Measurements from ENCODE around the gene PLGRKT.
A peak's percentile ranks its signal among the peaks of the same experiment; 100 is the strongest.
"Not testable (repeated sequence)": the region's sequence is repeated elsewhere in the genome, so short reads cannot be mapped to it uniquely, and the experiment has no call there.

PLGRKT gene

DNA sequence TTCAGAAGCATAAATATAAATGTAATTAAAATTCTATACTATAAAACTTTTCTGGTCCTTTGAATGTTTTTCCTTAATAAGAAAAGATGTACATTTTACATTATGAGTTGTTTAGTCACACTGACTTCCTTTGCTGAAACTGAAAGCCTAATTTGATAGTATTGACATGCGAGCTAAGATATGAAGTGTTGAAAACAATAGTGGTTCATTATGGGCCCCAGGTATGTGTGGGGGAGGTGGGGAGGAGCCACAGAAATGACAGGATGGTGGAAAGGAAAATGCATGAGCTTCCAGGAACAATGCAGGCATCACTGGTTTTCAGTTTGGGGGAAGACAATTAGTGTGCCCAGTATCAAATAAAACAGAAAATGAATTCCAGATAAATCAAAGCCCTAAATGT is 62.6 kb downstream of the PLGRKT start:
- DNase-seq = no peak

DNA sequence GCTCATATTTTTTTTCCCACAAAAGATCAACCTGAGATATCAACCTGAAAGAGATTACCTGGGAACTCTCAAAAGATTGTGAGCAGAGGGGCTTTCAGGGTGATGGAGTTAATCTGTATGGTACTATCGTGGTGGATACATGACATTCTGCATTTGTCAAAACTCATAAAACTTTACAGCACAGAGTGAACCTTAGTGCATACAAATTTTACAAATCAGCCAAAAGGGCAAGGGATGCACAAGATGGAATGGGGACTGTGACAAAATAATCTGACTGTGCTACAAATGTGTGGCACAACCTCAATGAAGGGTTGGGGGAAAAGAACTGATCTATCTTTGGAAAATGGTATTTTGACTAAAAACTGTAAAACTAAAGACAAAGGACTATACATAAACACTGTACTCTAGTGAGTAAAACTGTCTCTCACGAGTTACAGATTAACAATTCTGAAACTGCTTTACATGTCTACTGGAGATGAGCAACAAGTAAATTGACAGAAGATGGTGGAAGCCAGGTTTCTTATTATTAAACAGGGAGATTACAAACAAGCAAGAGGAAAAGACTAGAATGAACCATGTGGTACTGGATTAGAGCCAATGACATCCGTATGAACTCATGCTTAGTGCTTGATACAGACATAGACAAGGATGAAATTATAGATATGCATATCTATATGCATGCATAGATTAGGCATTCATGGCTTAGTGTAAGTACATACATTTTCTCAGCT is 73.3 kb downstream of the PLGRKT start:
- no peak for DNase-seq

DNA sequence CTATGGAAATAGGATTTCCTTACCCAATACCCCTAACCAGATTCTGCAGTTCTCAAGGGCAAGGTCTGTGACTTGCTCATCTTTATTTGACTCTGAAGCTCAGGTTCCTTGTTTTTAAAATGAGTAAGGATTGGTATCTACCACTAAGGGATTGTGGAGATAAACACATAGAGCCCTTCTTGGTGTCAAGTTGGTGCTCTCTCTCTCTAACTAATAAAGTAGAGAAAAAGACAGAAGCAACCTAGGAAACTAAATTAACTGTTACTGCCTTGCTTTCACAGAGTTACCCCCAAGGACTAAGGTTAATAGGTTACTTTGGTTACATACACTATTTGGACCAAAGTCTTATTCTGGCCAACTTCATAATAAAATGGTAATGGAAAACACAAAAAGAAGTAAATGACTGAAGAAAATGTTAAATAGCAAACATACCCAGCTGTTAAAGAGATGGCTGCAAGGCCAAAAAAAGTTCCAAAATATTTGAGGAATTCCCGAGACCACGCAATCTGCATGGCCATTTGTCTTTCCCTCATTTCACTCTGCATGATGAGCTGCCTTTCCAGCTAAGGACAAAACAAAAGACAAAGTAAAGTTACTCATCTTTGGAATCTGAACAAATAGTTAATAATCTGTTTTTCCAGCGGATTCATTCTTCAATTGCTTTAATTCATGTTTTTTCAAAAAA is 76.3 kb downstream of the PLGRKT start:
- DNase-seq = no peak

DNA sequence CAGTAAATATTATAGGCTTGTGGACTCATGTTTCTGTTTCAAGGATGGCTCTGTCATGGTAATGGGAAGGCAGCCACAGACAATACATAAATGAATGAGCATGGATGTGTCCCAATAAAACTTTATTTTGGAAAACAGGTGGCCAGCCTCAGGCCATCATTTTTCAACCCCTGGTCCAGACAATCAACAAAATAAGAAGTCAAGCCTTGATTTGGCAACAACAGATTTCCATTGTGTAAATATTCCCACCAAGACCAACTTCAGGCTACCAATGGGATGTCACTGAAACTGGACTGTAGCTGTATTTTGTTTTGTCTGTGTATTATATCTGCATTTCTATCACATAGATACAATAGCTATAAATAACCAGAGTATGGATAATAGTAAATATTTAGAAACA is 77.4 kb downstream of the PLGRKT start:
- DNase-seq = no peak

DNA sequence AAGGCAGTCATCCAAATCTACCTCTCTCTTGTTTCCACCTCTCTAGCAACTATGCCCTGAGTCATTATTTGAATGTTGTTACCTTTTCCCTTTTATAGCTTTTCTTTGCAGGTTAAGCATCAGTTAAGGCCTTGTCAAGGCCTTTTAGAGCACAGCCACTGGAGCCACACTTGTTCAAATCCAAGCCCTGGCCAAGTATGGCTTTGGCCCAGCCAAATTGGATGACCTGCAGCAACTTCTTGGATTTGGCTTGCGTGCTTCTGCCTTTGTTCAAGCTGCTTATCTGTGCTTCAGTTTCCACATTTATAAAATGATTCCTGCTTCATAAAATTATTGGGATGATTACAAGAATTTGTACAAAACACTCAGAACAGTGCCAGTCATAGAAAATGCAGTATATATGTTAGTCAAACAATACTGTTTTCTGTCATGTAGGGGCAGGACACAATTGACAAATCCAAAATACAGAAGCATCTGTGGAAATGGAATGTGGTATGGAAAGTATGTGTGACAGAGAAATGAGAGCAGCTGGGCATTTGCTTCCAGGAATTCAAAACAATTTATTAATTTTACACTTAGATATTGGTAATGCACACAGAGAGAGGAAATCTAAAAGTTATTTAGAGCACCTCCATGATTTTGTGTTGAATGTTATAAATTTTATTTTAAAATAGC is 80.2 kb downstream of the PLGRKT start:
- no peak for DNase-seq

DNA sequence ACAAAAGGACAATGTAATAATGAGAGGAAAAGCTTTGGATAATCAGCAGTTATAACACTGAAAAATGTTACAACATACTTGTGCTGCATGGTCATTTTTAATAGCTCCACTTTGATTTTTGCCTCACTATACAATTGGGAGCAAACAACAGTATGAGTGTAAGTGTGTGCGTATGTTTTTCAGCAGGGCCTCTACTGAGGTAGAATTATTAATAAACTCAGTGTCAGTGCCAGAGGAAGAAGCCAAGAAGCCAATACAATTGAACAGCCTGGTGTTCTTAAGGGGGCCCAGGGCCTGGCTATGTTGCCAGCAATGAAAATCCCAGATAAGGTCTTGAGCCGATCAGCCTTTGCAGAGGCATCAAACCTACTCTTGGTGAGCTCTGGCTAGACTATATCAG is 81.9 kb downstream of the PLGRKT start:
- no peak for DNase-seq

DNA sequence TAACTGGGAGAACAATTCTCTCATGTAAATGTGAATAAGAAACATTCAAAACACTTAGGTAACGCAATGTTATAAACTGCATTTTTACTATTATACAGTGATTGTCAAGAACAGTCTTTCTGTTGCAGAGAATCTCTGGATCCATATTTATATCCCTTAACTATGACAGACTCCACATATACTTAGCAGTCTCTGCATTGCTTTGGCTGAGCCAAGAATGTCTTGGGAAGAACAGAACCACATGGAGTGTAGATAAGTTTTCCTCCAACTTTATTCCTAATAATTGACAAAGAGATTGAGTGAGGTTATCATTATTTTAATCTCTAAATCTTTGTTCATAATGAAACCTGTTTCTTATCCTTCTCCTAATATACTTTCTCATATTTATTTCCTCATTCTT is 82.5 kb downstream of the PLGRKT start:
- DNase-seq = no peak

DNA sequence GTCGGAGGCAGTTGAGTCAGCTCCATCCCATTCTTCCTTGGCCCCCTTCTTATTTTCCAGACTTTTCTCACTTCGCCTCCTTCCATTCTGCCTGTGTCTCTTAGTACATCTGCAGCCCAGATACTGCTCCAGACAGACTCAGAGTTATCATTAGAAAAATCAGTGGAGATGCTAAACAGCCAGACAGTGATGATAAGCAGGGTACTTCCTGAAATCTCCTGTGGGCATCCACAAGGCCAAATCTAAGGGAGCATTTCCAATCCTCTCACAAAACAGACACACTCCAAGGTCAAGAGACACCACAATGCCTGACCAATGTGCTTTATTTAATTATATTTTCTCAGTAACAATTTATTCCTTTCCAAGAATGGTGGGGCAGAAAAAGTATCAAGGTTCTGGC is 83.5 kb downstream of the PLGRKT start:
- DNase-seq = no peak

DNA sequence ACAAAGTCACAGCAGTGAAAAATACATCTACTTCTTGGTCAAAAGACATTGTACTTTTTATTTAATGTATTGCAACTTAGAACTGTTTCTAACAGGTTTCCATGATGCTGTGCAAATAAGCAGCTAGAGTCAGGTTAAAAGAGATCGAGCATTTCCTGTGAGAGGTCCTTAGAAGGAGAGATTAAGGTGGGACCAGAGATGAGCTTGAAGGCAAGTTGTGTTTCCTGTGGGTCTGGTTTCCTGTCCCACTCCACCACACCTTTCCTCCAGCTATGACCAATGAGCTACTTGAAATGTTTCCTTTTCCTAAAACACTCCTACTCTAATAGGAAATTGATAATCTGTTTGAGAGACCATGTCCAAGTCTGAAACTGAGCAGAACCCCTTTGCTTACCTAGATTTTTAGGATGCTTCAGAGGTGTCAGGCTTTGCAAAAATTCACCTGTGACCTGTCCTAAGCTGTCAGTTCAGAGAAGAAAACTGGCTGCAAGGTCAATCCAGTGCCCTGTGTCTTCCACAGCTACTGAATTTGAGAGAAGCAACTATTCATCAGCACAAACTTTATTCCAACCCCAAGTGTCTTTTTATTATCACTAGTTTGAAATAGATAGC is 85.0 kb downstream of the PLGRKT start:
- DNase-seq = no peak

DNA sequence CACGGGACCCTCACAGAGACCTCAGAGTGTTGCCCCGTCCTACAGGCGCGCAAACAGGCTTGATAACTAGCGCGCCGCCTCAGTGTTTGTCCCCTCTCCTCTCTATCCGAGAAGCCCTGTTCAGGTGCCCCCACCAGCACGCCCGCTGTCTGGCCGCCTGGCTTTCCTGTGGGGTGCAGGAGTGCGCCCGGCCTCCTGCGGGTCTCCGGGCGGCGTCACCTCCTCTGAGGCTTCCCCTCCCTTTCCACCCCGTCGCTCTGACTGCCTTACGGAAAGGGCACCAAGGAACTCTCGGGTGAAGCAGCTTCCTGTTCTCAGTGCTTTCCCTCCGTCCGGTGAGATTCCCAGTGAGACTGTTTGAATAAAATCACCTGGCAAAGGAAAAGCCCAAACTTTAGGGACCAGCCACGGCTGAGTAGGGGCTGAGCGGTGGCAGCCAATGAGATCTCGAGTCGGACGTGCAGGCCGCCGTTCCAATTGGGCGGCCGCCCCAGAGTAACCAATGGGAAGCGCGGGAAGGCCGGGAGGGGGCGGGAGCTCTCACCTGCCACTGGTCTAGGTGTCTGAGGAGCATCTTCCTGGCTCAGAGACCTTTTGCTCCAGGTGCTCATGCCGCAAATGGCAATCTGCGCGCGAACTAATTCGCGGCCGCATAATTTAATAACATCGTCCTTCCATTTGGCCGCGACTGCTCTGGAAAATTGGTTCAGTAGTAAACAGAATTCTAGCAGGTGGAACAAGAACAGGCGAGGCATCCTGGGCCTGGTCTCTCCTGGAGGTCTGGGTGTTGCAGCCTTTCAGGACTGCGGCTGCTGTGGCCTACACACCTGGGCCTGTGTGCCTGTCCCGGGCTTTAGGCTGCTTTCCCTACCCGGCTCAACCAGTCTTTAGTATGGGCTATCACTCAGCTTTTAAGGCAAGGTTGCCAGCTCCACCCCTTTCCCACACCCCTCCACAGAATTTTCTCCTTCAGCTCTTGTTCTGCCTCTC is 98.4 kb downstream of the PLGRKT start, which contains the start of gene RLN1:
TSS of gene RLN1 (minus strand) at position 885 of the 990 bp plus-strand sequence. CDS start at position 755, 130 bp downstream.
- DNase-seq = not testable (repeated sequence)

DNA sequence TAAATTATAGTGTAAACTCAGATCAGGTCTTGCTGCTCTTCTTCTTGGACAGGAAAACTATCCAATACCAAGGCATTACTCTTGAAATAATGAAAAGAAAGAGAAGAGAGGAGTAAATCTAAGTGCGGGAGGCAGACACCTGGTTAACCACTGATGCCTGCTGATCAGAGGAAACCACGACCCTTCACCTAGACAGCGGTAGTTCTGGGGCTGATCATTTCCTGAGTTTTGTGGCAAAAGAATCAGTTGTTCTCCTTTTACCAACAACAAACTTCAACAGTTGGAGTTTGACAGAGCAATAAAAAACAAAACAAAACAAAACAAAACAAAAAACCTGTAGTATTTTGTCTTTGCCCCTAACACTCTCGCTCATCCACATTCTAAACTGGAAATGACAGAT is 101.0 kb downstream of the PLGRKT start:
- DNase-seq = no peak

DNA sequence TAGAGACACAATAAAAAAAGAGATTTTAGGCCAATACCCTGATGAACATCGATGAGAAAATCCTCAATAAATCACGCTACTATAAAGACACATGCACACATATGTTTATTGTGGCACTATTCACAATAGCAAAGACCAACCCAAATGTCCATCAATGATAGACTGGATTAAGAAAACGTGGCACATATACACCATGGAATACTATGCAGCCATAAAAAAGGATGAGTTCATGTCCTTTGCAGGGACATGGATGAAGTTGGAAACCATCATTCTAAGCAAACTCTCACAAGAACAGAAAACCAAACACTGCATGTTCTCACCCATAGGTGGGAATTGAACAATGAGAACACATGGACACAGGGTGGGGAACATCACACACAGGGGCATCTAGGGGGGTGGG is 106.4 kb downstream of the PLGRKT start:
- DNase-seq = not testable (repeated sequence)

DNA sequence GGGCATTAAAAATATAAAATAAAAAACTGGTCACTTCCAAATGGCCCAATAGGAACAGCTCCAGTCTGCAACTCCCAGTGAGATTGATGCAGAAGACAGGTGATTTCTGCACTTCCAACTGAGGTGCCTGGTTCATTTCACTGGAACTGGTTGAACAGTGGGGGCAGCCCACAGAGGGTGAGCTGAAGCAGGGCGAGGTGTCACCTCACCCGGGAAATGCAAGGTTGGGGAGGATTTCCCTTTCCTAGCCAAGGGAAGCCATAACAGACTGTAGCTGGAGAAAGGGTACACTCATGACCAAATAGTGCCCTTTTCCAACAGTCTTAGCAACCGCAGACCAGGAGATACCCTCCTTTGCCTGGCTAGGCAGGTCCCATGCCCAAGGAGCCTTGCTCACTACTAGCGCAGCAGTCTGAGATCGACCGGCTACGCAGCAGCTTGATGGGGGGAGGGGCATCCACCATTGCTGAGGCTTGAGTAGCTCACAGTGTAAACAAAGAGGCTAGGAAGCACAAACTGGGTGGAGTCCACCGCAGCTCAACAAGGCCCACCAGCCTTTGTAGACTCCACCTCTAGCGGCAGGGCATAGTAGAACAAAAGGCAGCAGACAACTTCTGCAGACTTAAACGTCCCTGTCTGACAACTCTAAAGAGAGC is 110.7 kb downstream of the PLGRKT start:
- no peak for DNase-seq

DNA sequence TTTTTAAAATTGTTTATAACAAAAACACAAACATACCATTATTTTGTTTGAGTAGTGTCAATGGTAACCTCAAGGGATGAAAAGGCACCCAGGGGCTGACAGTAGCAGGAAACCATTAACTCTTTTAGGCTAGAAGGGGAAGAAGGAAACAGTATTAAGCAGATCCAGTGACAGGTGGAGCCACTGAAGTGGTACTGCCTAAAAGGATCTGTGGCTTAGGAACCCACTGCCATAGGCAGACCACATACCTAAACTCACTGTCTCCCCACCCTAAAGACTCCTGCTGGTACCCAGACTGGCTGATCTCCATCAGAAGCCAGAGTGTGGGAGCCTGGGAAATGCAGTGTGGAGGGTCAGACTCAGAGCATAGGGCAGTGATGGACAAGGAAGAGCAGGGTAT is 111.5 kb downstream of the PLGRKT start:
- DNase-seq = no peak

DNA sequence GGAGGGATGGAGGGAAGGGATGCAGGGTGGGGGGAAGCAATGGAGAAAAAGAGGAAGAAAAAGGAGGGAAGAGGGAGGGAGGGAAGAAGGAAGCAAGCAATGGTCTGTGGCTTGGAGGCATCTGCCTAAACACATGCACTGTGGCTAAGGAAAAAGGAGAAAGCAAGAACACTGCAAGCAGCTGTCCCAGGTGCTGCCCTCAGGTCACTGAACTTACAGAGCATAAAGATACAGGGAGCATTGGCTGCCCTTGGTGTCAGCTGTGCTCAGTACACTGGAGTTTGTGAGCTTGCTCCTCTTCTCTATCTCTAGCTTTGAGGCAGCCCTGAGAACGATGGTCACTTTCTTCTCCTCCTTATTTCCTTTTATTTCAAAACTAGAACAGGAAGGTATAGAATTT is 116.1 kb downstream of the PLGRKT start:
- peak; percentile 23 for DNase-seq

DNA sequence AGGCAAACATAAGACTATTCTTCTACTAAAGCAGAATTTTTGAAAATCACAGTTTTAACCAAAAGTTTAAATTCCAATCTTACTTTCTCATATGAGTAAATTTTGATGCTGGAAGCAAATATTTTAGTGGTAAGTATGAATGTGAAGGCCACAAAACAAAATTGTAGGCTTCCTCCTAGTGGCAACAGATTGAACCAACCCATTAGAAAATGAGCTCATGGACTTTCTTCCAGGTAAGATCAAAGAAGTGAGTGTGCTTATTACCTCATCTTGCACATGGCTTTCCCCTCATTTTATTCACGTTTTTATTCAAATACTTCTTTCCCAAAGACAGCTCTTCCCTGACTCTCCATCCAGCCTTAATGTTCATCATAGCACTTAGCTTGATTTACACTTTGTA is 116.7 kb downstream of the PLGRKT start:
- DNase-seq = no peak

DNA sequence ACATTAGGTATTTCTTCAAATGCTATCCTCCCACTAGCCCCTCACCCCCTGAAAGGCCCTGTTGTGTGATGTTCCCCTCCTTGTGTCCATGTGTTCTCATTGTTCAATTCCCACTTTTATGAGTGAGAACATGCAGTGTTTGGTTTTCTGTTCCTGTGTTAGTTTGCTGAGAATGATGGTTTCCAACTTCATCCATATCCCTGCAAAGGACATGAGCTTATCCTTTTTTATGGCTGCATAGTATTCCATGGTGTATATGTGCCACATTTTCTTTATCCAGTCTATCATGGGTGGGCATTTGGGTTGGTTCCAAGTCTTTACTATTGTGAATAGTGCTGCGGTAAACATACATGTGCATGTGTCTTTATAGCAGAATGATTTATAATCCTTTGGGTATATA is 121.3 kb downstream of the PLGRKT start:
- not testable (repeated sequence) for DNase-seq

DNA sequence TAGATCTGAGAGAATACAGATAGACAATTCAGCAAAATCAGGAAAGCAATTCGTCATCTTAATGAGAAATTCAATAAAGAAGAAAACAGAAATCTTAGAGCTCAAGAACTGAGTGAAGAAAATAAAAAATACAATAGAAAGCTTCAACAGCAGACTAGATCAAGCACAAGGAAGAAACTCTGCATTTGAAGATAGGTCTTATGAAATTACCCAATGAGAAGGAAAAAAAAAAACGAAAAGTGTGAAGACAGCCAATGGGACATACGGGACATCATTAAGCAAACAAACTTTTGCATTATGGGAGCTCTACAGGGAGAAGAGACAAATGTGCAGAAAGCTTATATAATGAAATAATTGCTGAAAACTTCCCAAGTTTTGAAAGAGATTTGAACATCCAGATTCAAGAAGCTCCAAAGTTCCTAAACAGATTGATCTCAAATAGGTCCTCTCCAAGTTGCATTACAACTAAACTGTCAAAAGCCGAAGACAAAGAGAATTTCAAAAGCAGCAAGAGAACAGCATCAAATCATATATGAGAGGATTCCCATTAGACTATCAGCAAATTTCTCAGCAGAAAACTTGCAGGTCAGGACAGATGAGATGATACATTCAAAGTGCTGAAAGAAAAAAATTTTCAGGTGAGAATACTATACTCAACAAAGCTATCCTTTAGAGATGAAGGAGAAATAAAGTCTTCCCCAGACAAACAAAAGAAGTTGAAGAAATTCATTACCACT is 122.4 kb downstream of the PLGRKT start:
- DNase-seq = no peak

DNA sequence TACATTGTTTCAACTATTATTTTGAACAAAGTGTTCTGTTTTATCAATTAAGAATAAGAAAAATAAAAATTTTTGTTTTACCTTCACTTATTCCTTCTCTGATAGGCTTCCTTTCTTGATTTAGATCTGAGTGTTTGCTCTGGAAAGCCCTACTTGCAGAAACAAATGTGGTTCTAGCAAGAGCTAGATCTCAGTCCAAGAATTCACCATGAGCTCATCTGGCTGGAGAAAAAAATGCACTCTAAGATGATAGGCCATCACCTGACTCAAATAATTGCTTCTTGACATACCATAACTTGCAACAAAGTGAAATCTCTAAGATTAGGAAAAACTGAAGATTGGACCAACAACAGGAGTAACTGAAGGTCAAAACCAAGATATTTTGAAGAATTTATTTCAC is 126.9 kb downstream of the PLGRKT start:
- DNase-seq = no peak
